Measurements from ENCODE around the gene TMC7.
A peak's percentile ranks its signal among the peaks of the same experiment; 100 is the strongest.
"Not testable (repeated sequence)": the region's sequence is repeated elsewhere in the genome, so short reads cannot be mapped to it uniquely, and the experiment has no call there.

Gene TMC7

DNA sequence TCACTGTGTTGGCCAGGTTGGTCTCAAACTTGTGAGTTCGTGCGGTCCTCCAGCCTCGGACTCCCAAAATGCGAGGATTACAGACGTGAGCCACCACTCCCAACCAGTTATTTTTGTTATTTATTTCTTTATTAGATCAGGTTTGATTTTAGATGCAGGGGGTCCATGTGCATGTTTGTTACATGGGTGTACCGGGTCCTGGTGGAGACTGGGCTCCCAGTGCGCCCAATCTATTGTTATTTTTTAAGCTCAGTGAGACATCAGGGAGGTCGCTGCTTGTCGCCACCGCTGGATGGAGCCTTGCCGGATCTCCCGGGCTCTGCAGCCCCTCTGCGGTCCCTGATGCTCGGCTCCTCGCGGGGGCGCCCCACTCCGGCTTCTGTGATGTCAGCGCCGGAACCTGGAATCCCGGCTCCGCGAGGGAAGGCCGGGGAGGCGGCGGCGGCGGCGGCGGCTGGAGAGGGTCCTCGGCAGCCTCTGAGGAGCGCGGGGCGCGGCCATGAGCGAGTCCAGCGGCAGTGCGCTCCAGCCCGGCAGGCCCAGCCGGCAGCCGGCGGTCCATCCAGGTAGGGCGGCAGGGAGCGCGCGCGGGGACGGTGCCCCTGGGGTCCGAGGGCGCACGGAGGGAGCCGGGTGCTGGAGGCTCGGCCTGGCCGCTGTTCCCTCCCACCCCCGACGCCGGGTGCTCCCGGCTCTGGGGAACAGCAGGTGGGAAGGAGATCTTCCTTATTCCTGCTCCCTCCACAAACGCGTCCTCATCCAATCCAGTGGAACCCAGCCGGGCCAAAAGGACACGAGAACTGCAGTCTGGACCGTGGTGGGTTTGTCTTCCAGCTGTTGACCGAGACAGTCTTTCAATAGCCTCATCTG lies at the start of gene TMC7:
TSS of gene TMC7 (plus strand) at position 370 of the 870 bp plus-strand sequence. CDS start at position 500, 130 bp downstream.
- peak; percentile 96 for DNase-seq

- no peak for DNase-seq
Measured at GRCh38 chr16:18936727-18937340, 46.9 kb upstream of the TMC7 start.

DNA sequence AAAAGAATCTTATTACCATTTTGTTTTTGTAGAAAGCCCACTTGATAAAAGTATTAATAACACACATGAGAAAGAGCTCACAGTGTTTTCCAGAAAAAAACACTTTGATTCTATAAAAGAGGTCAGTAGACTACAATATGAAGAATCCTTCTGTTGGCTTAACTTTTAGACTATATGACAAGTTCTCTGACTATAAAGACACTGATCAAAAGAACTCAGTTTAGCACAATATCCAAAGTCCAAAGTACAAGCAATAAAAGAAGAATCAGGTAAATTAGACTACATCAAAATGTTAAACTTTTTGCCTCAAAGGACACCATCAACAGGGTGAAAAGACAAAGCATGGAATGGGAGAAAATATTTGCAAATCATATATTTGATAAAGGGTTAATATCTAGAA lies 46.3 kb upstream of the TMC7 start:
- DNase-seq = no peak

DNA sequence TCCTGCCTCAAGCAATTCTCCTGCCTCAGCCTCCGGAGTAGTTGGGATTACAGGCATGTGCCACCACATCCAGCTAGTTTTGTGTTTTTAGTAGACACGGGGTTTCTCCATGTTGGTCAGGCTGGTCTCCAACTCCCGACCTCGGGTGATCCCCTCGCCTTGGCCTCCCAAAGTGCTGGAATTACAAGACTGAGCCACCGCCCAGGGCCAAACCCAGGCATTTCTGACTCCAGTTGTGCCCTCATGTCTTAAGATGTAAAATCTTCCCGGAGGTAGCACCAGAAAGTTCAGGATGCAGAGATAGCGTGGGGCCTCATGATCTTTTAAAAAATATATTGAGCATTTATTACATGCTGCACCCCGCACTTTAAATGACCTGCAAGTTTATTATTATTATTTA lies 44.7 kb upstream of the TMC7 start:
- DNase-seq = no peak

GRCh38 chr16:18941471-18941870 lies 42.3 kb upstream of the TMC7 start:
- no peak for DNase-seq

DNA sequence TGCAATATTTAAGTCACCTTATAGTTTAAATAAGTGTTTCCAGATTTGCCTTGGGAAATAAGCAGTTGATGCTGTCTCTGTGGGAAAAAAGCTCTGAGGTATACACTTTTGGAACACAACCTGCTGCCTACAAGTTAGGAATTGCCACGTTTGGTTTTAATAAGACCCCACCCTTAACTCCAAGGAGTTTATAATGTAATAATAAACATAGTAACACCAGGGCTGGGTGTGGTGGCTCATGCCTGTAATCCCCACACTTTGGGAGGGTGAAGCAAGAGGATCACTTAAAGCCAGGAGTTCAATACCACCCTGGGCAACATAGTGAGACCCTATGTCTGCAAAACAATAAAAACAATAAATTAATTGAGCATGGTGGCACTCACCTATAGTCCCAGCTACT lies 41.7 kb upstream of the TMC7 start:
- no peak for DNase-seq

DNA sequence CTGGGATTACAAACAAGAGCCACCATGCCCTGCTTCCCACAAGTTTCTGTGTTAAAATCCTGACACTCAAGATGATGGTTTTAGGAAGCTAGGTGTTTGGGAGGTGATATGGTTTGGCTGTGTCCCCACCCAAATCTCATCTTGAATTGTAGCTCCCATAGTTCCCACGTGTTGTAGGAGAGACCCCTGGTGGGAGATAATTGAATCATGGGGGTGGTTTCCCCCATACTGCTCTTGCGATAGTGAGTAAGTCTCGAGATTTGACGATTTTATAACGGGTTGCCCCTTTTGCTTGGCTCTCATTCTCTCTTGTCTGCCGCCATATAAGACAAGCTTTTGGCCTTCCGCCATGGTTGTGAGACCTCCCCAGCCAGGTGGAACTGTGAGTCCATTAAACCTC lies 40.3 kb upstream of the TMC7 start:
- DNase-seq = no peak

- DNase-seq = peak; percentile 78
Measured at GRCh38 chr16:18945233-18945632, 38.5 kb upstream of the TMC7 start.

GRCh38 chr16:18948372-18949020 lies 35.2 kb upstream of the TMC7 start:
- no peak for DNase-seq

DNA sequence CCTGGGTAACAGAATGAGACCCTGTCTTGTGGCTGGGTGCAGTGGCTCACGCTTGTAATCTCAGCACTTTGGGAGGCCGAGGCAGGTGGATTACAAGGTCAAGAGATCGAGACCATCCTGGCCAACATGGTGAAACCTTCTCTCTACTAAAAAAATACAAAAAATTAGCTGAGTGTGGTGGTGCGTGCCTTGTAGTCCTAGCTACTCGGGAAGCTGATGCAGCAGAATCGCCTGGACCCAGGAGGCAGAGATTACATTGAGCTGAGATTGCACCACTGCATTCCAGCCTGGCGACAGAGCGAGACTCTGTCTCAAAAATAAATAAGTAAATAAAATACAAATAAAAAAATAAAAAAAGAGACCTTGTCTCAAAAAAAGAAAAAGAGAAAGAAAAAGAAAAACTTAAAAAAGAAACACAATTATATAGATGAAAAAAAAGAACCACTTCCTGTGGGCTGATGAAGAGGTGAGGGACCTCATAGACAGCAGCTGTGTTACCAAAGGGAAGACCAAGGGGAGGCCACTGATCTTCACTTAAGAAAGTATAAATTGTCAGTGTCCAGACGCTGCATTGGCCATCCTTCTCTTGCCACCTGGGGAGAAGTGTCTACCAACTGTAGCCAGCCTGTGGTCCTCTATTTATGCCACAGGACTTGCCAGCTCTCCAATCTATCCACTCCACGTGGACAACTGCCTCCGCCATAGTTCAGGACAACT lies 33.1 kb upstream of the TMC7 start:
- DNase-seq = no peak

GRCh38 chr16:18953547-18953946 lies 30.2 kb upstream of the TMC7 start:
- DNase-seq = no peak

DNA sequence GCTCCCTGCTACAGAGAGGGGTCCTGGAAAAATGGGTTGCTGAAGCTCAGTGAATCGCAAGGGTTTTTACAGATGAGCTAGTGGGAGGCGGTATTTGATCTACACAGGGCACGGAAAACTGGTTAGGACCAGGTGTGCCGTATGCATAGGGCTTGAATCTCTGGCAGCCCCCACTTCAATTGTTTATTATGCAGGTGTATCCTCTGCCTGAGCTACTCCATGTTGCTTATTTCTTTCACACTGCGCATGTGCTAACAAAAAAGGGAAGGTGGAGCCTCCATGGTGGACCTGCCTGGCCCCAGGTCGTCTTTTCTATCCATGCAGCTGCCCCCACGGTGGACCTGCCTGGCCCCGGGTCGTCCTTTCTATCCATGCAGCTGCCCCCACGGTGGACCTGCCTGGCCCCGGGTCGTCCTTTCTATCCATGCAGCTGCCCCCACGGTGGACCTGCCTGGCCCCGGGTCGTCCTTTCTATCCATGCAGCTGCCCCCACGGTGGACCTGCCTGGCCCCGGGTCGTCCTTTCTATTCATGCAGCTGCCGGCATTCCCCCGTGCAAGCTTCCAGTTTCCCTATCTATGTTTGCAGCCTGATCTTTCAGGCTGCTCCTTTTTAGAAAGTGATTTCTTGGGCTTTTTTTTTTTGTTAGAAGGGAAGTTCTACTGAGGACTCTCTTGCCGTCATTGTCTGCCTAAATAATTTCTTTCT lies 27.7 kb upstream of the TMC7 start:
- DNase-seq = not testable (repeated sequence)

GRCh38 chr16:18956658-18957241 lies 27.0 kb upstream of the TMC7 start:
- DNase-seq = not testable (repeated sequence)

GRCh38 chr16:18958621-18959029 lies 25.1 kb upstream of the TMC7 start:
- no peak for DNase-seq

GRCh38 chr16:18959031-18959505 lies 24.7 kb upstream of the TMC7 start:
- DNase-seq = no peak

DNA sequence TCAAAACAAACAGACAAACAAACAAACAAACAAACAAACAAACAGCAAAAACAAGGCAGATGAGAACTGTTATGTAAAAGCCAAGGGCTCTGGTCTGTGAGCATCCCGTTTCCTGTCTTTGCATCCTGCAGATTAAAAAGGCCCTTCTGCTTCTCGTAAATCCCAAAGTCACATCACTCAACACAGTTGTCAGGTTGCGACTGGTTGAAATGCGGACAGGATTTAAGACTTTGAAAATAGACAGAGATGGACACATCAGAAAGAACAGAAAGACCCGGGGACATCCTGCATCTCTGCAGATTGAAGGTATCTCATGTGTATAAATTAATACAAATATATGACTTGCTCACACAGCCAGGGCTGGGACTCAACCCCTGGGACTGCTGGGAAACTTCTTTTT lies 18.2 kb upstream of the TMC7 start:
- no peak for DNase-seq

- DNase-seq = no peak
Measured at GRCh38 chr16:18966791-18967190, 16.9 kb upstream of the TMC7 start.

- DNase-seq = peak; percentile 80
Measured at GRCh38 chr16:18969050-18969854, 14.5 kb upstream of the TMC7 start.

GRCh38 chr16:18969855-18970240 lies 13.9 kb upstream of the TMC7 start:
- DNase-seq = no peak

DNA sequence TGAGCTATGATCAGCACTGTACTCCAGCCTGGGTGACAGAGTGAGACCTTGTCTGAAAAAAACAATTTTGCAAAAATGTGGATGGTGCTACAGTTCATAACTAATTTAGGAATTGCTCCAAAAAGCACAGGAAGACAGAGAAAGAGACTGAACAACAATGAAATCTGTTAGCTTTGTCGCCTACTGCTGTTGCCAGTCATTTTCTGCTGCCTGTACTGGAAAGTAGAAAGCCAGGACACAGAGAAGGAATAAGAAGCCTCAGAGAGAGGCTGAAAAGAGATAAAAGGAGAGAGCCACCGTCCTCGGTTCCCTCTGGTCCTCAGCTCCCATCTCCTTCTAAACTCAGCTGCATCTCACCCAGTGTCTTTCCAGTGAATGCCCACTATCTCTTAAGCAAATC lies 8.6 kb upstream of the TMC7 start:
- no peak for DNase-seq

DNA sequence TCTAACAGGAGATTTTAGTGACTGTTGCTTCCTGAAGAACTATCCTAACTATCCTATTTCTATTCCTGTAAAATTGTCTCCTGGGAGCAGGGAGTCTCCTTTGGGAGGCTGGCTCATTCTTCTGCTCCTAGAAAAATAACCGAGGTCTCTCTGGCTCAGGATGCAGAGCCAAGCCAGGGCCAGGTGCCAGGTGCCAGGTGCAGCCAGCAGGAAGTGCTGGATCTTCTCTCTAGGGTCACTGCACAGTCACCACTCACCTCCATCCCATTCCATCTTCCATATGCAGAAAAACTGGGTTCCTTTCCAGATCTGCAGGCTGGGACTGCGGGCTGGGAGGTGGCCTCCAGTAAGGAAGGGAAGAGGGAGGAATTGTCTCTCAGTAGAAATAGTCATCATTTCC lies 3.8 kb upstream of the TMC7 start:
- DNase-seq = no peak

All from islet precursor cell (in vitro differentiated cells).